AG10803 (cell line): ENCODE data around the gene UBE2J2.

Experiments
- DNase-seq: peaks from one replicate; pipeline ENCODE4 v3.0.0; 2010; ENCODE audit warnings: low read depth
- H3K4me3 ChIP-seq: 2 replicates; pipeline ENCODE4 v1.5.1; 2011; ENCODE audit warnings: mild to moderate bottlenecking, low read length, control low read depth
- CTCF ChIP-seq: conservative IDR thresholded peaks from 2 replicates; pipeline ENCODE4 v1.5.1; 2011; ENCODE audit warnings: mild to moderate bottlenecking, low read length, control low read depth, inconsistent platforms

The UBE2J2 gene

GRCh38 chr1:1308756-1309250 lies 35.1 kb upstream of the UBE2J2 start:
- TF ChIP-seq CTCF, result no peak
- DNase-seq, result no peak
- peak overlapping the region; percentile 64 for H3K4me3 ChIP-seq

- DNase-seq, result peak; percentile 94
These were observed 34.5 kb upstream of the UBE2J2 start, which contains the start of the genes ACAP3 and PUSL1 for GRCh38 chr1:1307923-1308755. Gene ACAP3, minus strand, starts transcription at chr1:1307930. Its CDS starts 115 bp downstream, at chr1:1307815. Gene PUSL1, plus strand, starts transcription at chr1:1308597. Its CDS starts 47 bp downstream, at chr1:1308644.

GRCh38 chr1:1307261-1307922 lies 33.7 kb upstream of the UBE2J2 start:
- peak overlapping the region; percentile 72 for H3K4me3 ChIP-seq
- no peak for TF ChIP-seq CTCF
- DNase-seq, result no peak

More at GRCh38 chr1:1307923-1308755, 34.5 kb upstream of the UBE2J2 start, which contains the start of the genes ACAP3 and PUSL1:
- TF ChIP-seq CTCF, result no peak
- peak within 1 kb of the TSS; percentile 72 for H3K4me3 ChIP-seq

- no peak for TF ChIP-seq CTCF
- DNase-seq, result no peak
- peak overlapping the region; percentile 72 for H3K4me3 ChIP-seq
These were observed 33.1 kb upstream of the UBE2J2 start for GRCh38 chr1:1306661-1307260.

GRCh38 chr1:1306070-1306660 lies 32.5 kb upstream of the UBE2J2 start:
- H3K4me3 ChIP-seq, result peak overlapping the region; percentile 72
- no peak for DNase-seq
- peak; percentile 44 for TF ChIP-seq CTCF

GRCh38 chr1:1305300-1306069 lies 31.8 kb upstream of the UBE2J2 start:
- peak; percentile 70 for DNase-seq
- TF ChIP-seq CTCF, result peak; percentile 18; the same call in 1 of the 2 replicates
- H3K4me3 ChIP-seq, result peak overlapping the region; percentile 72
